Peyer's patch (tissue), 4 donors: ENCODE data around the gene BSG. TPM values are rescaled to one million over a fixed set of nuclear protein-coding genes. Genes with fewer than 3 reads are reported as not detected.

Experiments
- DNase-seq, 3 donors: peaks; one replicate each; pipeline ENCODE4 v3.0.0-alpha.2; 2017 to 2019
- H3K27ac ChIP-seq, 4 donors: fragments of 200-600 bp; sonication (generic); one replicate each; pipeline ENCODE4 v1.5.1; 2016 to 2019
- H3K27me3 ChIP-seq, 2 donors: fragments of 200-600 bp; sonication (generic); one replicate each; pipeline ENCODE4 v1.5.1; 2019
- H3K36me3 ChIP-seq, 3 donors: fragments of 200-600 bp; sonication (generic); one replicate each; pipeline ENCODE4 v1.5.1; 2016 to 2019
- H3K4me1 ChIP-seq, 4 donors: fragments of 200-600 bp; sonication (generic); one replicate each; pipeline ENCODE4 v1.5.1; 2016 to 2019
- H3K4me3 ChIP-seq, 4 donors: fragments of 200-600 bp; sonication (generic); 1 replicate in 3 of 4; 2 replicates in 1 of 4; pipeline ENCODE4 v1.5.1; 2016 to 2019; ENCODE audit warnings: mild to moderate bottlenecking in 1 of 4
- H3K9me3 ChIP-seq, 4 donors: fragments of 200-600 bp; sonication (generic); one replicate each; pipeline ENCODE4 v1.5.1; 2016 to 2019; ENCODE audit warnings: mild to moderate bottlenecking in 1 of 4
- POLR2A ChIP-seq, 2 donors: fragments of 450-650 bp; IDR thresholded peaks; one replicate each; pipeline ENCODE4 v1.5.1; 2017; ENCODE audit warnings: antibody characterized with exemption in 2 of 2, mild to moderate bottlenecking in 2 of 2, moderate library complexity in 2 of 2
- total RNA-seq, 4 donors: library from RNA; depleted of rRNA; stranded (reverse); fragments of >200 nt; gene quantifications; one replicate each; pipeline ENCODE4 v1.1.0, GENCODE V29; 2016
- TF ChIP-seq, protein P1 (sequence below), 6 experiments: fragments of 450-650 bp in 4 of 6; fragments of 200-600 bp in 2 of 6; sonication (generic) in 1 of 6; IDR thresholded peaks; one replicate each; pipeline ENCODE4 v1.5.1; 2017 to 2019; ENCODE audit warnings: antibody characterized with exemption in 6 of 6, mild to moderate bottlenecking in 3 of 6, moderate library complexity in 1 of 6

BSG gene
- total RNA-seq, 4 donors from 2014 or later = 149 to 501 (median 469) TPM

DNA sequence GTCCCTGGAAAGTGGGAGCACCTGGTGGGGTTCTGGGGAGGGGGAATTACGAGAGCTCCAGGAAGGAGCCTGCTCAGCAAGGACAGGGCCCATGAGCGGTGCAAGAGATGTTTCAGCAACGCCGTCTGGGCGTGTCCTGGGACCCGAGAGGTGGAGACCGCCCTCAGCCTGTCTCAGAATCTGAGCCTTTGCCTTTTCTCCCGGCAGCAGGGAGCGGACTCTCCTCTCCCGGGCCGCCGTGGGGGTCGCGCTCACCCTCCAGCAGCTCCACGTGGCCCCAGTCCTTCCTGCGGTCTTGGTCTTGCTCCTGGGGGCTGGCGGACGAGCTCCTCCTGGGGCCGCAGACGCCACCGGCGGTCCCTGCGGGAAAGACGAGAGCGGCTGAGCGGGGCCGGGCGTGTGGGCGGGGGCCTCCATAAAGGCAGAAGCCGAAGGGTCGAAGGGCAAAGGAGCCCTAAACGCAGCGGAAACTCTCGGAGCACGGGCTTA is 60.2 kb downstream of the BSG start:
- peaks cover 0 to 26% (median 12%) of the 10 kb centered on the region in 4 donors for H3K4me1 ChIP-seq

More for the DNA sequence above, 60.2 kb downstream of the BSG start:
- Histone ChIP-seq H3K27ac (peak overlapping the region; percentile 63 to 86 (median 84)), H3K27me3 (no peaks in the 10 kb centered on the region), H3K36me3 (peaks cover 0 to 36% (median 0%) of the 10 kb centered on the region in 3 donors), H3K9me3 (no peaks in the 10 kb centered on the region), H3K4me3 (peak overlapping the region; percentile 54 to 99 (median 72))
- TF ChIP-seq, protein P1, sequence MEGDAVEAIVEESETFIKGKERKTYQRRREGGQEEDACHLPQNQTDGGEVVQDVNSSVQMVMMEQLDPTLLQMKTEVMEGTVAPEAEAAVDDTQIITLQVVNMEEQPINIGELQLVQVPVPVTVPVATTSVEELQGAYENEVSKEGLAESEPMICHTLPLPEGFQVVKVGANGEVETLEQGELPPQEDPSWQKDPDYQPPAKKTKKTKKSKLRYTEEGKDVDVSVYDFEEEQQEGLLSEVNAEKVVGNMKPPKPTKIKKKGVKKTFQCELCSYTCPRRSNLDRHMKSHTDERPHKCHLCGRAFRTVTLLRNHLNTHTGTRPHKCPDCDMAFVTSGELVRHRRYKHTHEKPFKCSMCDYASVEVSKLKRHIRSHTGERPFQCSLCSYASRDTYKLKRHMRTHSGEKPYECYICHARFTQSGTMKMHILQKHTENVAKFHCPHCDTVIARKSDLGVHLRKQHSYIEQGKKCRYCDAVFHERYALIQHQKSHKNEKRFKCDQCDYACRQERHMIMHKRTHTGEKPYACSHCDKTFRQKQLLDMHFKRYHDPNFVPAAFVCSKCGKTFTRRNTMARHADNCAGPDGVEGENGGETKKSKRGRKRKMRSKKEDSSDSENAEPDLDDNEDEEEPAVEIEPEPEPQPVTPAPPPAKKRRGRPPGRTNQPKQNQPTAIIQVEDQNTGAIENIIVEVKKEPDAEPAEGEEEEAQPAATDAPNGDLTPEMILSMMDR (IDR thresholded peaks at IDR 0.05) = no peak
- no peak for TF ChIP-seq POLR2A (IDR thresholded peaks at IDR 0.05)
- DNase-seq = peak in 2 of 3 donors; percentile 81 to 83

Other genes starting within 250 kb of the BSG start
- gene MIER2, start 227.8 kb upstream of the BSG start, total RNA-seq = 10 to 100 TPM in 3 of 4 donors, 1 to 10 TPM in 1; 6.0 to 27.3 (median 20.9) TPM
- under 1 TPM in 2 of 4 donors, not detected in 2; 0.47 to 0.80 TPM for gene C2CD4C, start 163.4 kb upstream of the BSG start, total RNA-seq
- gene SHC2, start 111.6 kb upstream of the BSG start, total RNA-seq = 10 to 100 TPM in 3 of 4 donors, 1 to 10 TPM in 1; 9.5 to 33.0 (median 18.3) TPM
- gene MADCAM1, start 76.1 kb upstream of the BSG start, total RNA-seq = 10 to 100 TPM in 1 of 4 donors, 1 to 10 TPM in 3; 1.4 to 25.6 (median 5.1) TPM
- 10 to 100 TPM; 11.6 to 35.7 (median 24.2) TPM for gene TPGS1, start 65.1 kb upstream of the BSG start, total RNA-seq
- 10 to 100 TPM; 65.6 to 91.1 (median 75.2) TPM for gene CDC34, start 40.8 kb upstream of the BSG start, total RNA-seq
- 1 to 10 TPM in 2 of 4 donors, not detected in 2; 2.8 to 4.0 TPM for gene GZMM, start 28.5 kb upstream of the BSG start, total RNA-seq
- not detected for gene HCN2, start 17.3 kb downstream of the BSG start, total RNA-seq
- 100 to 1,000 TPM in 1 of 4 donors, 10 to 100 TPM in 3; 33.8 to 119 (median 70.5) TPM for gene POLRMT, start 60.9 kb downstream of the BSG start, total RNA-seq
- not detected for gene FGF22, start 67.3 kb downstream of the BSG start, total RNA-seq
- 100 to 1,000 TPM in 3 of 4 donors, 10 to 100 TPM in 1; 83.3 to 119 (median 115) TPM for gene RNF126, start 90.6 kb downstream of the BSG start, total RNA-seq
- gene FSTL3, start 103.8 kb downstream of the BSG start, total RNA-seq = 10 to 100 TPM; 13.8 to 94.9 (median 34.9) TPM
- not detected for gene PRSS57, start 122.9 kb downstream of the BSG start, total RNA-seq
- 10 to 100 TPM in 3 of 4 donors, 1 to 10 TPM in 1; 7.5 to 33.8 (median 21.6) TPM for gene PALM, start 136.3 kb downstream of the BSG start, total RNA-seq
- 100 to 1,000 TPM; 116 to 828 (median 637) TPM for gene MISP, start 178.5 kb downstream of the BSG start, total RNA-seq
- 100 to 1,000 TPM; 173 to 436 (median 229) TPM for gene PTBP1, start 224.9 kb downstream of the BSG start, total RNA-seq
- gene PLPPR3, start 249.4 kb downstream of the BSG start, total RNA-seq = not detected